GM12872 (cell line): ENCODE measurements around the gene MAN1C1.
A peak's percentile ranks its signal among the peaks of the same experiment; 100 is the strongest.

Experiments used
- TF ChIP-seq, protein P1 (sequence below): IDR thresholded peaks from 3 replicates; pipeline ENCODE4 v1.5.1; 2011; ENCODE audit warnings: low read depth, mild to moderate bottlenecking, low read length, moderate library complexity; ENCODE audit not compliant: insufficient read depth

The MAN1C1 gene

DNA sequence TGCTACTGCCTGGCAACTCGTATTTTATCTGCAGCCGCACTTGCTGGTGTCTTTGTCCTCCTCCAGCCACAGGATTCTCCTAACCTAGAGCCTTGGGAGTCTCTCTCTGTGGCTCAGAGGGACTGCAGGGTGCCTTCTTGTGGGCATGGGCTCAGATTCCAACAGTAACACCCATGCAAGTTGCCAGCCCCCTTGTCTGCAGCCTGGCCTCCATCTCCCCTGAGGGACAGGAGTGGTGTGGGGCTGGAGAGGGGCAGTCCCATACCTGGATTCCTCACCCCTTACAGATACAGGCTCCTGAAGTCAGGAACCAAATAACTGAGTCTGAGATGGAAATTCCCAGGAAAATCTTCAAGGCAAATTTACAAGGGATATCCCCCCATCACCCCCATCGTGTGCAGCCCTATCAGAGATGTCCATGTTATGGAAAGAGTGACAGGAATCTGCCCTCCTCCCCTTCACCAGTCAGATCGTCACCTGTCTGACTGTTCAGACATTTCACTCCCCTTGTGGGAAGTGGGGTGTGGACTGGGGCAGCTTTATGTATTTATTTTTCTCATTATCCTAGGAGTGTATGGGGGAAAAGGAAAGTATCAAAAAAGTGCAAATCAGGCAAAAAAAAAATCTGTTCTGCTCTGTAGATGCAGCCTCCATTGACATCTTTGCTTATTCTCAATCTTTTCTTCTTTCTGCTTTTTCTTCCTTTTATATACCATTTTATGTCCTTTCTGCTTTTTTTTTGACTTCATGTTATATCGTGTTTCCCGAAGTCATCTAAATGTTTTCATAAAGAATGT is 70.8 kb downstream of the MAN1C1 start:
- TF ChIP-seq, protein P1, sequence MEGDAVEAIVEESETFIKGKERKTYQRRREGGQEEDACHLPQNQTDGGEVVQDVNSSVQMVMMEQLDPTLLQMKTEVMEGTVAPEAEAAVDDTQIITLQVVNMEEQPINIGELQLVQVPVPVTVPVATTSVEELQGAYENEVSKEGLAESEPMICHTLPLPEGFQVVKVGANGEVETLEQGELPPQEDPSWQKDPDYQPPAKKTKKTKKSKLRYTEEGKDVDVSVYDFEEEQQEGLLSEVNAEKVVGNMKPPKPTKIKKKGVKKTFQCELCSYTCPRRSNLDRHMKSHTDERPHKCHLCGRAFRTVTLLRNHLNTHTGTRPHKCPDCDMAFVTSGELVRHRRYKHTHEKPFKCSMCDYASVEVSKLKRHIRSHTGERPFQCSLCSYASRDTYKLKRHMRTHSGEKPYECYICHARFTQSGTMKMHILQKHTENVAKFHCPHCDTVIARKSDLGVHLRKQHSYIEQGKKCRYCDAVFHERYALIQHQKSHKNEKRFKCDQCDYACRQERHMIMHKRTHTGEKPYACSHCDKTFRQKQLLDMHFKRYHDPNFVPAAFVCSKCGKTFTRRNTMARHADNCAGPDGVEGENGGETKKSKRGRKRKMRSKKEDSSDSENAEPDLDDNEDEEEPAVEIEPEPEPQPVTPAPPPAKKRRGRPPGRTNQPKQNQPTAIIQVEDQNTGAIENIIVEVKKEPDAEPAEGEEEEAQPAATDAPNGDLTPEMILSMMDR = no peak

DNA sequence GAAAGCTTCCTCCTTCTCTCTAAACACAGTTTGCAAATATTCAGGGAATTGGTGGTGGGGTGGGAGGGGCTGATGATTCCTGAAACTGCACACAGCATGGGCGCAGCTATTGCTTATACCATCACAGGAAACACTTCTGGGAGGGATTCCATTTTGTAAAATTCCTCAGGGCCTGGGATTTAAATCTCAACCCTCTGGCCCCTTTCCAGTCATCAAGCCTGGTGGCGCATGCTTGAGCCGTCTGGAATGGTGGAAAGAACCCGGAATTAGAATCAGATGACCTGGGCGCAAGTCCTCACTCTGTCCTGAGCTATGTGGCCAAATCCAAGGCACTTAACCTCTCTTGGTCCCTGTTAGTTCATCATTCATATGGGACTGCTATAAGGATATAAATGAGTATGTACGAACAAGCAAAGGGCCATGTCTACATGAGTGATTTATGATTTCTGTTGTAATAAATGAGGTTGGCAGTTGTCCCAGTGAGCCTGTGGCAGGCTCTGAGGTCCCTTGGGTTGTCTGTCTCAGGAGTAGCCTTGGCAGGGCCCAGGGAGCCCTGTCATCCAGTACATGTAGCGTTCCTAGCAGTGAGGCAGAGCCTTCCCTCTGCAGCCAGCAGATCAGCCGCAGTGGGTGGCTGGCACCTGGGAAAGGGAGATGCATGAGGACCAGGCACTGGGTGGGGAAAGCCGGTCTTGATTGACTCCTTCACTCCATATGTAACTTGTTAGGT is 72.0 kb downstream of the MAN1C1 start:
- TF ChIP-seq, protein P1 = no peak

DNA sequence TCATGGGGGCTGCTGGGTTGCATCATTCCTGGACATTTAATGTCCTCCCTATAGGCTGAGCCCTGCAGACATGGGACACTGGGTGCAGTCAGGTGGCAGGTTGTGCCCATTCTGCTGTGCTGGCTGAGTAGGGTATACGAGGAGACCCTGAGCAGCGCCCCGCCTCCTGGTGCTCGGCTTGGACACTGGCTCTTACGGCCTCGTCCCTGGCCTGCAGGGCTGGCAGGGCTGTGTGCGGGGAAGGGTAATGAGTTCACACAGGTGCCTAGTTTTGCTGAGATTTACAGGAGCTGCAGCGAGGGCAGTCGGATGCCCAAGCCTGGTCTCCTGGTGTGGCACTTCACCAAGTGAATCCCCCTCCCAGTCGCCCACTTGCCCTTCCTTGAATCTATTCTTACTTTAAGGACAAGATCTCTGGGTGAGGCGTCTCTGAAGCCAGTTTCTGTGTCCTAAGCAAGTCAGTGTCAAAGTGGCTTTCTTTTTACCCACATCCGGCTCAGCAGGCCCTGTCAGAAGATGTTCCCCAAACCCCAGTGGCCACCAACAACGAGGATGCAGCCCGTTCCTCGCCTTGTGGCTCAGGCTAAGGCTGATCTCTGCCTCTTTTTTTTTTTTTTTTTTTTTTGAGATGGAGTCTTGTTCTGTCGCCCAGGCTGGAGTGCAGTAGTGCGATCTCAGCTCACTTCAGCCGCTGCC is 73.2 kb downstream of the MAN1C1 start:
- TF ChIP-seq, protein P1 = no peak

DNA sequence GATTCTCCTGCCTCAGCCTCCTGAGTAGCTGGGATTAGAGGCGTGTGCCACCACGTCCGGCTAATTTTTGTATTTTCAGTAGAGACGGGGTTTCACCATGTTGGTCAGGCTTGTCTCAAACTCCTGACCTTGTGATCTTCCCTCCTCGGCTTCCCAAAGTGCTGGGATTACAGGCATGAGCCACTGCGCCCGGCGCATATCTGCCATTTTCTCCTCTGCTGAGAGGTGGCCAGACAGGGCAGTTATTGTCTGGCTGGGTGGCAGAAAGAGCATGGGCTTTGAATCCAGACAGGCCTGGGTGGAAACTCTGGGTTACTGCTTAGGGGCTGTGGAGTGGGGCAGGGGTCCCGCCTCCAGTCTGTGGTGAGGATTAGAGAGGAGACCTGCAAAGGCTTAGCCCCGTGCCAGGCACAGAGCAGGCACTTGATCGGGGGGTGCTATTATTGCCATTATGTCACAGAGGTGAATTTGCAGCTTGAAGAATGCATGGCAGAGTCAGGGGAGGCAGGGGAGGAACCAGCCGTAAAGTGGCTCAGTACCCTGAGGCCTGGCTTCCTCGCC is 73.9 kb downstream of the MAN1C1 start:
- TF ChIP-seq, protein P1 = no peak

DNA sequence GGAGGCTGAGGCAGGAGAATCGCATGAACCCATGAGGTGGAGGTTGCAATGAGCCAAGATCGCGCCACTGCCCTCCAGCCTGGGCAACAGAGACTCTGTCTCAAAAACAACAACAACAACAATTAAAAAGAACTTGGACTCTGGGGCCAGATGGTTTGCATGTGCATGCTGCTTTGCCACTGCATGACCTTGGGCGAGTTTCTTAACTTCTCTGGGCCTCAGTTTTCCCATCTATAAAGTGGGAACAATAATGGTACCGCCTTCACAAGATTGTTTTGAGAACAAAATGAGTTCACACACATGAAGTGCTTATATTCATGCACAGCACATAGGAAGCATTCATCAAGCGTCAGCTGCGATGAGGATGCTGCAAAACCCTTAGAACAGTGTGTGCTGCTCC is 74.6 kb downstream of the MAN1C1 start:
- TF ChIP-seq, protein P1 = no peak

DNA sequence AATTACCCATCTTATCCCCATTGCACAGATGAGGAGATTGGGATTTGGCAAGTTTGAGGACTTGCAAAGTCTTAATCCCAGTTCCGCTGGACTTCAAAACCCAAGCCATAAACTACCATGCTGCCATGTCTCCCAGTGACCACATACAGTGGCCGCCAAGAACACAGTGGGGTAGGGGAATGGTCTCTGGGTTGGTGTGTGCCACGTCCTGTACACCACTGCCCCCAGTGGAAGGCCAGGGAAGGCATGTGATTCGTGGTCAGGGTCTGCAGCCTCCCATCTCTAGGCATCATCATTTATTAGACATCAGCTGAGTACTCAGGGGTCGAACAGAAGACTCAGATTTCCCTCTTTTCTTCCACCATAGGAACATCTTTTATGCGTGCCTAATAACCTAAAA is 76.0 kb downstream of the MAN1C1 start:
- TF ChIP-seq, protein P1 = peak; percentile 86
